ENCODE data around the gene CCDC9B.

The CCDC9B gene

DNA sequence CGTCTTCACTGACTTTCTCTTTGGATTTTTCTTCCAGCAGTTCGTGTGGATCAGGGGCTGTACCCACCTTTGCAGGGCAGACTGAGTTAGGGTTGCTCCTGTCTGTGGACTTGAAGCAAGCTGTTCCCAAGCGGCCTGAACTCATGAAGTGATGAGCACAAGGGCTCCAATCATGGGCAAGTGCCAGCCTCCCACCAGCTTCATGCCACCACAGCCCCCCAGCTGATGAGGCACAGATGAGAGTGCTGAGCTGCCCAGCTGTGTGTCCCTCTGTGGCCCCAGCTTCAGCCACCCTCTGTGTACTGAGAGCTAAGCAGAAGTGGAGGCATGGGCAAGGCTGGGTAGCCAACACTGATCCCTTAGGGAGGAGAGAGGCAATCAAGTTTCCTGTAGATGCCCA lies 29.7 kb downstream of the CCDC9B start:
- FAIRE-seq (no peak), DNase-seq (ENCODE audit: insufficient read length, low spot score) (no peak)

GRCh38 chr15:40310001-40310959 lies 30.5 kb downstream of the CCDC9B start:
- DNase-seq (ENCODE audit: insufficient read length, low spot score), result peak; percentile 53

DNA sequence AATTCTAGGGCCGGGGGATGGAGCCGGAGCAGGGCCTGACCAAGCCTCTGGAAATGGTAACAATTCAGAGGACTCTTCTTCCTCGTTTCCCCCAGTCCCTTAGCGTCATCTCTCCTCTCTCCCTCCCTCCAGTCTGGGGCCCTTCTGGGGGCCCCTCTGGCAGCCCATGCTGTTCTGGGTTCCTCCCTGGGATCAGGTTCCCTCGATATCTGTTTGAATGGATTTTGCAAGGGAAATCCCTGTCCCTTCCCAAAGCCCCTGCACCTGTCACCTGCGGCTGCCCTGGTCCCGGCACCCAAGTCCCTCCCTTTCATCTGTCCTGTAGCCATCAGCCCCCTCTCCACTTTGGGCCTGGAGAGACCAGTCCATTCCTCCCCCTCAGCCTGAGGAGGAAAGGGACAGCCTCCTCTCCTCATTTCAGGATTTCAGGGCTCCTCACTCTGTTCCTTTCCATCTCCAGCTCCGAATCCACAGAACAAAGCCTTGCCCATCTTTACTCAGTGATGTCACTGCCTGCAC lies 31.3 kb downstream of the CCDC9B start:
- DNase-seq (ENCODE audit: insufficient read length, low spot score) (no peak), FAIRE-seq (no peak)

More at GRCh38 chr15:40310001-40310959, 30.5 kb downstream of the CCDC9B start:
- FAIRE-seq, result no peak

DNA sequence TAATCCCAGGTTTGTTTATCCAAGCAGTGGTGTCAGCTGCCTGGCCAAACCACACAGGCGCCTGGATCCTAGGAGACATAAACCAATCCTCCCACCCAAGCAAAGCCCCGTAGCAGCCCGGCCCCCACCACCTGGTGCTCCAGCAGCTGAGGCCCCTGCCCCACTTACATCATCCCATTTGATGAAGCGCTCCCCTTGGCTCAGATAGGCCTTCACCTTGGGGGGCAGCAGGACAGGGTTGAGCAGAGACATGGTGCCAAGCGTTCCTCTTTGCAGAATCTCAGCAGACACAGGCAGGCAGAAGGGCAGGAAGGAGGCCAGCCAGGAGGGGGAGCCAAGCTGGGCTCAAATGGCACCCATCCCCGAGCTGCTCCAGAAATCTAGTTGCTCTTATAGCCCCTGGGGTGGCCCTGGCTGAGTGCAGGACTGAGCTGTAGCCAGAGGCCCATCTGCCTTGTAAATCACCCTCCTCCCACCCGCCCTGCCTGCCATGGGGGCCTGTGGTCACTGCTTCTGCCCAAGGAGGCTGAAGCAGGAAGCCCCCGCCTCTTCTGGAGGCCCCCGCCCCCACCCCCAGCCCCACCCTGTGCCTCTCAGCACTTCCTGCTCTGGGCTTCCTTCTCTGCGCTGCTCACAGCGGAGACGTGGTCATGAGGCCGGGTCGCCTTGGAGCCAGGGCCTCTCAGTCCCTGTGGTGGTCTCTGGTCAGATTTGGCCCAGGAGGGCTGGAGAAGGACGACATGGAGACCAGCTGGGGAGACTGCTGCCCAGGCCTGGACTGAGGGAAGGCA lies 33.1 kb downstream of the CCDC9B start, which contains the start of gene PLCB2:
Gene PLCB2, minus strand, starts transcription at position 515 of the 791 bp plus-strand sequence. Its CDS starts 263 bp downstream, at position 252.
- FAIRE-seq (no peak), DNase-seq (ENCODE audit: insufficient read length, low spot score) (no peak)

DNA sequence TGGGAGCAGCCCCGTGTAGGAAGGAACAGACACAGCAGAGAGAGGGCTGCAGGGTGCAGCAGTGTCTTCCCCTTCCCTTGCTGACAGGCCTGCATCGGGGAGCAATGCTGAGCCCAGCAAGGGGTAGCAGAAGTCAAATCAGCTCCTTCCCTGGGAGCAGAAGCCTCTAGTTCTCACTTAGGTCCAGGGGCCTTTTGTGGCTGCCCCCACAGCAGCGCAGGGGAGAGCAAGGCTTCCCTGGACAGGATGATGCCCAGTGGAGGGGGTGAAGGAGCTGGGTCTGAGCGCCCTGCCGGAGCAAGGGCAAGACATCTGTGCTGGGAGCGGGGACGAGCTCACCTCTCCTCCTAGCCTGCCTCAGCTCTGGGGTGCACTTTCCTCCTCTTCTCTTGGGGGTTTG lies 33.8 kb downstream of the CCDC9B start:
- FAIRE-seq, result no peak
- DNase-seq (ENCODE audit: insufficient read length, low spot score), result no peak

- FAIRE-seq, result no peak
- no peak for DNase-seq (ENCODE audit: insufficient read length, low spot score)
Measured at GRCh38 chr15:40306371-40306770, 34.4 kb downstream of the CCDC9B start.

GRCh38 chr15:40305281-40305680 lies 35.5 kb downstream of the CCDC9B start:
- no peak for FAIRE-seq
- DNase-seq (ENCODE audit: insufficient read length, low spot score), result no peak

- DNase-seq (ENCODE audit: insufficient read length, low spot score), result no peak
- FAIRE-seq, result no peak
Measured at GRCh38 chr15:40303576-40303975, 37.2 kb downstream of the CCDC9B start.

DNA sequence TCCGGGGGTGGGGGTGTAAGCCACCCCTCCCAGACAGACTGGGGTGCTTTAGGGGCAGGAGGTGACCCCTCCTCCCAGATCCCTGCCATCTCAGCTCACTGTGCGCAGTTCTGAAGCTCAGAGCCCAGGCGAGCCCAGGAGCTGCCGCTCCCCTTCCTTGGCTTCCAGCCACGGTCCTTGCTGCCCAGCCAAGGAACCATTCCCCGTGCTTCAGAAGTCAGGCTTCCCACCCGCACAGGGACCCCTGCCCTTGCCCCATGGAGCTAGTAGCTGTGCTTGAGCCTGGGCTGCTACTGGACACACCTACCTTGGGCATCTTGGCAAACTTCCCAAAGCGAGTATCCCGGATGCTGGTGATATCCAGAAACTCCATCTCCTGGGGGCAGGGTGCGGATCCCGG lies 37.8 kb downstream of the CCDC9B start:
- FAIRE-seq, result no peak
- DNase-seq (ENCODE audit: insufficient read length, low spot score), result no peak

- DNase-seq (ENCODE audit: insufficient read length, low spot score) (no peak), FAIRE-seq (no peak)
Measured at GRCh38 chr15:40302288-40302886, 38.4 kb downstream of the CCDC9B start.

GRCh38 chr15:40301467-40302179 lies 39.1 kb downstream of the CCDC9B start:
- FAIRE-seq (no peak), DNase-seq (ENCODE audit: insufficient read length, low spot score) (no peak)

DNA sequence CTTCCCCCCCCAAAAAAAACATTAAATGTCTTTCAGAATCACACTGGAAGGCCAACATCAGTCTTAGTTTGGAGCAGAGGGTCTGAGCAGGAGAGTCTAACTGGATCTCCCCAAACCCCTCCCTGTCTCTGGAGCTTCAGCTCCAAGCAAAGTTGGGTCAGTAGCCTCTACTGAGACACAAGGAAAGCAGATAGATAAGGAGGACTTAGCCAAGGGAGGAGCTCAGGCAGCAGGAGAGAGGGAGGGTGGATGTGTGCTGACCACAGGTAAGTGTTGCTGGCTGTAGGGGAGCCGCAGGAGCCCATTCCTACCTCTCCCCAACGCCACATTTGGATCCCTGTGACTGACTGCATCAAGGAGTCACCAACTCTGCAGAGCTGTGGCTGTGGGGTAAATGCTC lies 40.0 kb downstream of the CCDC9B start:
- DNase-seq (ENCODE audit: insufficient read length, low spot score) (no peak), FAIRE-seq (no peak)

DNA sequence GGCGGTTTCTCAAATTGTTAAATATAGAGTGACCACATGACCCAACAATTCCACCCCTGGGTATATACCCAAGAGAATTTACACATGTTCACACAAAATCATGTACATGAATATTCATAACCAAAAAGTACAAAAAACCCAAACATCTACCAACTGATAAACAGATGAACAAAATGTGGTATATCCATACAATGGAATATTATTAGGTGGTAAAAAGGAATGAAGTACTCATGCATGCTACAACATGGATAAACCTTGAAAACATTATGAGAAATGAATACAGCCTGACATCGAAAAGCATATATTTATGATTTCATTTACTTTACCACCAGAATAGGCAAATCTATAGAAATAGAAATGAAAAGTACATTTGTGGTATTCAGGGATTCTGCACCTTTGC lies 40.4 kb downstream of the CCDC9B start:
- no peak for FAIRE-seq

DNA sequence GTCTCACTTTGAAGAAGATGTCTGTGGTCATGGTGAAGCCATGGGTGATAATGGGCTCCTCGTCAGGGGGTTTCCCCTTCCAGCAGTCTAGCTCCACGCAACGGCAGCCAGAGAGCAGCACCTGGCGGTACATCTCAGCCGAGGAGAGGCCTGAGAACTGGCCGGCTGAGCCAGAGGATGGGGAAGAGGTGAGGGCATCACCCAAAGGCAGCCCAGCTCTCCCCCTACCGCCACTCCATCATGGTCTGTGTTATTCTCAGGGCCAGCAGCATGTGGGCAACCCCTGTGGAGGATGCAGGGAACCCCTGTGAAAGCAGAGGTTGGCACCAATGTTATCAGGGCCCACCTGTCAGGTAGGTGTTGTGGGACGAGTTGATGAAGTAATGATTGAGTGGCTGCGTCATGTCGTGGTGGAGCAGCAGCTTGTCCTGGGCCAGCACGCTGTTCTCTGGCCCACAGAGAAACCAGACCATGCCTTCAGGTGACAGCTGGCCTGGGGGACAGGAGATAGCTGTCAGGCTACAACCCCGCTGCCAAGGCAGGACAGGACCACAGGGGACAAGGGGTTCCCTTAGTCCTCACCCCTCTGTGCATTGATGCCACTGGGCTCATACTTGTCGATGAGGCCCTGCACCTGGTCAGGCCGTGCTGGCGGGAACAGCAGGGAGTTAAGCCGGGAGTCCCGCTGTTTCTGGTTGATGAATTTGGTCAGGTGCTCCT lies 42.4 kb downstream of the CCDC9B start:
- DNase-seq (ENCODE audit: insufficient read length, low spot score) (no peak), FAIRE-seq (no peak)

More for the DNA sequence above, 40.4 kb downstream of the CCDC9B start:
- no peak for DNase-seq (ENCODE audit: insufficient read length, low spot score)

GRCh38 chr15:40297356-40297755 lies 43.4 kb downstream of the CCDC9B start:
- no peak for DNase-seq (ENCODE audit: insufficient read length, low spot score)
- no peak for FAIRE-seq

GRCh38 chr15:40296561-40297230 lies 44.0 kb downstream of the CCDC9B start:
- FAIRE-seq (no peak), DNase-seq (ENCODE audit: insufficient read length, low spot score) (no peak)

- DNase-seq (ENCODE audit: insufficient read length, low spot score) (no peak), FAIRE-seq (no peak)
Measured at GRCh38 chr15:40295877-40296560, 44.7 kb downstream of the CCDC9B start.

- no peak for DNase-seq (ENCODE audit: insufficient read length, low spot score)
- FAIRE-seq, result peak; percentile 40
Measured at GRCh38 chr15:40295297-40295696, 45.4 kb downstream of the CCDC9B start.

All from HTR-8/SVneo (cell line).